Naive thymus-derived CD4-positive, alpha-beta T cell (primary cell): ENCODE results near the gene DNAJB8. TPM values are rescaled to one million over a fixed set of nuclear protein-coding genes. Genes with fewer than 3 reads are reported as not detected.
A peak's percentile ranks its signal among the peaks of the same experiment; 100 is the strongest.

Experiments used
- ATAC-seq: fragments of 150-1000 bp; cut with Tn5 transposase; 2 replicates; pipeline ENCODE4 v1.10.0; 2021; ENCODE audit warnings: mild to moderate bottlenecking, moderate library complexity
- CTCF ChIA-PET: fragments of 350-600 bp; sonication (Branson Sonifier 250); formaldehyde crosslinking; loops from one replicate; lab custom pipeline; 2021; ENCODE audit warnings: antibody characterized with exemption; lab: Charles Lee
- POLR2A ChIA-PET: fragments of 350-600 bp; sonication (Branson Sonifier 250); formaldehyde crosslinking; loops from one replicate; lab custom pipeline; 2021; ENCODE audit warnings: antibody characterized with exemption, inconsistent platforms; lab: Charles Lee
- DNase-seq, 9 donors: peaks; one replicate each; pipeline versions ENCODE4 v3.0.0 to v3.0.0-alpha.2; 2020 to 2022; ENCODE audit warnings: mixed read lengths in 1 of 9
- H3K27ac ChIP-seq: one replicate; pipeline ENCODE4 v1.7.0; 2013; ENCODE audit warnings: mild to moderate bottlenecking, low read depth, low read length, moderate library complexity
- H3K27me3 ChIP-seq, 2 donors: one replicate each; pipeline ENCODE4 v1.7.0; 2013; ENCODE audit warnings: low read length in 2 of 2, mild to moderate bottlenecking in 2 of 2, moderate library complexity in 2 of 2; ENCODE audit not compliant: control insufficient read depth in 2 of 2, insufficient read depth in 2 of 2
- H3K36me3 ChIP-seq, 3 experiments: 1 replicate in 2 of 3; 2 replicates in 1 of 3; pipeline ENCODE4 v1.7.0; 2013; ENCODE audit warnings: low read length in 3 of 3, mild to moderate bottlenecking in 3 of 3, moderate library complexity in 1 of 3; ENCODE audit not compliant: insufficient read depth in 3 of 3, control insufficient read depth in 2 of 3
- H3K4me1 ChIP-seq, 2 donors: one replicate each; pipeline ENCODE4 v1.7.0; 2013; ENCODE audit warnings: low read length in 2 of 2, mild to moderate bottlenecking in 2 of 2, moderate library complexity in 1 of 2; ENCODE audit not compliant: control insufficient read depth in 2 of 2, insufficient read depth in 2 of 2
- H3K4me3 ChIP-seq: 2 replicates; pipeline ENCODE4 v1.7.0; 2013; ENCODE audit warnings: mild to moderate bottlenecking, low read length
- H3K9me3 ChIP-seq, 3 experiments: 1 replicate in 2 of 3; 2 replicates in 1 of 3; pipeline ENCODE4 v1.7.0; 2013; ENCODE audit warnings: low read length in 3 of 3; ENCODE audit not compliant: control insufficient read depth in 2 of 3
- H3K27ac Mint-ChIP-seq, 9 donors: one replicate each; pipeline ENCODE4 v1.8.0; 2020 to 2022; ENCODE audit warnings: mixed read lengths in 9 of 9, mild to moderate bottlenecking in 8 of 9, moderate library complexity in 5 of 9, inconsistent platforms in 2 of 9
- H3K27me3 Mint-ChIP-seq, 5 donors: one replicate each; pipeline ENCODE4 v1.8.0; 2021 to 2022; ENCODE audit warnings: mixed read lengths in 5 of 5, mild to moderate bottlenecking in 1 of 5
- H3K36me3 Mint-ChIP-seq, 5 donors: one replicate each; pipeline ENCODE4 v1.8.0; 2020 to 2022; ENCODE audit warnings: mixed read lengths in 5 of 5, mild to moderate bottlenecking in 3 of 5, inconsistent platforms in 1 of 5
- H3K4me1 Mint-ChIP-seq, 7 donors: one replicate each; pipeline ENCODE4 v1.8.0; 2020 to 2022; ENCODE audit warnings: mixed read lengths in 7 of 7, mild to moderate bottlenecking in 3 of 7, inconsistent platforms in 1 of 7
- H3K4me3 Mint-ChIP-seq, 10 donors: one replicate each; pipeline ENCODE4 v1.8.0; 2020 to 2022; ENCODE audit warnings: mild to moderate bottlenecking in 10 of 10, mixed read lengths in 10 of 10, moderate library complexity in 6 of 10, inconsistent platforms in 2 of 10
- H3K9me3 Mint-ChIP-seq, 11 donors: one replicate each; pipeline ENCODE4 v1.8.0; 2020 to 2022; ENCODE audit warnings: mixed read lengths in 11 of 11, mild to moderate bottlenecking in 4 of 11, inconsistent platforms in 1 of 11, moderate library complexity in 1 of 11
- intact Hi-C, 2 donors: fragments of 100-400 bp; cut with micrococcal nuclease; formaldehyde crosslinking; loops; one replicate each; pipeline ENCODE4 v1.15.1; 2023
- polyA plus RNA-seq, 2 donors: library from polyadenylated mRNA; unstranded; fragments of 300-500 nt; fragmentation: Illumina TruSeq; gene quantifications; one replicate each; pipeline ENCODE4 v1.2.3, GENCODE V29; 2021
- total RNA-seq, 6 experiments: library from RNA in 5 of 6; stranded (reverse) in 5 of 6; gene quantifications; 1 replicate in 5 of 6; 2 replicates in 1 of 6; pipeline ENCODE4 v1.2.3 and lab custom pipeline; 2021 to 2026

The DNAJB8 gene
- total and polyA plus RNA-seq, 7 experiments from 2014 or later: not detected

GRCh38 chr3:128464702-128465101 lies 2.0 kb downstream of the DNAJB8 start:
- H3K4me1 Mint-ChIP-seq: peaks cover 3 to 15% (median 9%) of the 10 kb centered on the region in 7 donors
- peaks cover 0 to 3% (median 0%) of the 10 kb centered on the region in 5 donors for H3K36me3 Mint-ChIP-seq
- no peaks in the 10 kb centered on the region for H3K9me3 Mint-ChIP-seq
- Histone ChIP-seq H3K4me3 (no peak overlapping the region), H3K27me3 (no peaks in the 10 kb centered on the region), H3K4me1 (no peaks in the 10 kb centered on the region), H3K36me3 (no peaks in the 10 kb centered on the region), H3K9me3 (no peaks in the 10 kb centered on the region), H3K27ac (no peak overlapping the region)
- no peak for ATAC-seq
- intact Hi-C loops: loop anchor here in 1 of 2 donors (5.0 kb wide), 1 partner anchor 37 kb away; no protein-coding TSS in a partner anchor
- peaks cover 12 to 30% (median 18%) of the 10 kb centered on the region in 5 donors for H3K27me3 Mint-ChIP-seq
- CTCF ChIA-PET: no interaction called here
- no peak overlapping the region for H3K4me3 Mint-ChIP-seq
- no peak for DNase-seq
- H3K27ac Mint-ChIP-seq: peak overlapping the region in 1 of 9 donors; percentile 17
- POLR2A ChIA-PET: no interaction called here

- H3K27me3 ChIP-seq: no peaks in the 10 kb centered on the region
- no peaks in the 10 kb centered on the region for H3K4me1 ChIP-seq
- no peak overlapping the region for H3K27ac ChIP-seq
- no peak for DNase-seq
- Mint-ChIP-seq H3K4me3 (no peak overlapping the region), H3K27me3 (peaks cover 12 to 30% (median 18%) of the 10 kb centered on the region in 5 donors), H3K9me3 (no peaks in the 10 kb centered on the region), H3K36me3 (peaks cover 0 to 3% (median 0%) of the 10 kb centered on the region in 5 donors), H3K27ac (no peak overlapping the region), H3K4me1 (peaks cover 3 to 15% (median 9%) of the 10 kb centered on the region in 7 donors)
- no peak overlapping the region for H3K4me3 ChIP-seq
- CTCF ChIA-PET: no interaction called here
- no peaks in the 10 kb centered on the region for H3K9me3 ChIP-seq
- no peaks in the 10 kb centered on the region for H3K36me3 ChIP-seq
- intact Hi-C loops: no loop called here
- POLR2A ChIA-PET: no interaction called here
- no peak for ATAC-seq
Measured at GRCh38 chr3:128464188-128464587, 2.5 kb downstream of the DNAJB8 start.

- Histone ChIP-seq H3K9me3 (no peaks in the 10 kb centered on the region), H3K27ac (no peak overlapping the region), H3K36me3 (no peaks in the 10 kb centered on the region), H3K4me3 (no peak overlapping the region), H3K27me3 (no peaks in the 10 kb centered on the region), H3K4me1 (no peaks in the 10 kb centered on the region)
- Mint-ChIP-seq H3K4me1 (peaks cover 3 to 15% (median 9%) of the 10 kb centered on the region in 7 donors), H3K4me3 (no peak overlapping the region), H3K36me3 (peaks cover 0 to 3% (median 0%) of the 10 kb centered on the region in 5 donors), H3K9me3 (no peaks in the 10 kb centered on the region), H3K27me3 (peaks cover 12 to 30% (median 18%) of the 10 kb centered on the region in 5 donors), H3K27ac (no peak overlapping the region)
- no peak for DNase-seq
- POLR2A ChIA-PET: interaction anchor here (0.5 kb wide), 1 partner anchor 34 kb away, joined by 3 read pairs; no protein-coding TSS in a partner anchor
- intact Hi-C loops: no loop called here
- CTCF ChIA-PET: no interaction called here
- no peak for ATAC-seq
Measured at GRCh38 chr3:128463771-128464170, 2.9 kb downstream of the DNAJB8 start.

GRCh38 chr3:128463354-128463753 lies 3.3 kb downstream of the DNAJB8 start:
- no peak for DNase-seq
- ChIA-PET POLR2A (interaction anchor here (0.5 kb wide), 1 partner anchor 34 kb away, joined by 3 read pairs; no protein-coding TSS in a partner anchor), CTCF (no interaction called here)
- peaks cover 0 to 3% (median 0%) of the 10 kb centered on the region in 5 donors for H3K36me3 Mint-ChIP-seq
- Histone ChIP-seq H3K36me3 (no peaks in the 10 kb centered on the region), H3K9me3 (no peaks in the 10 kb centered on the region), H3K27ac (no peak overlapping the region), H3K27me3 (no peaks in the 10 kb centered on the region), H3K4me3 (no peak overlapping the region), H3K4me1 (no peaks in the 10 kb centered on the region)
- peaks cover 12 to 30% (median 18%) of the 10 kb centered on the region in 5 donors for H3K27me3 Mint-ChIP-seq
- peaks cover 3 to 15% (median 9%) of the 10 kb centered on the region in 7 donors for H3K4me1 Mint-ChIP-seq
- no peak overlapping the region for H3K4me3 Mint-ChIP-seq
- ATAC-seq: no peak
- intact Hi-C loops: no loop called here
- no peak overlapping the region for H3K27ac Mint-ChIP-seq
- no peaks in the 10 kb centered on the region for H3K9me3 Mint-ChIP-seq

- POLR2A ChIA-PET: interaction anchor here (0.5 kb wide), 1 partner anchor 35 kb away, joined by 3 read pairs; no protein-coding TSS in a partner anchor
- H3K4me1 Mint-ChIP-seq: peaks cover 3 to 15% (median 9%) of the 10 kb centered on the region in 7 donors
- DNase-seq: no peak
- Histone ChIP-seq H3K9me3 (no peaks in the 10 kb centered on the region), H3K27me3 (no peaks in the 10 kb centered on the region), H3K36me3 (no peaks in the 10 kb centered on the region), H3K4me1 (no peaks in the 10 kb centered on the region), H3K27ac (no peak overlapping the region), H3K4me3 (no peak overlapping the region)
- CTCF ChIA-PET: no interaction called here
- no peaks in the 10 kb centered on the region for H3K9me3 Mint-ChIP-seq
- intact Hi-C loops: no loop called here
- peaks cover 12 to 30% (median 18%) of the 10 kb centered on the region in 5 donors for H3K27me3 Mint-ChIP-seq
- H3K4me3 Mint-ChIP-seq: no peak overlapping the region
- peaks cover 0 to 3% (median 0%) of the 10 kb centered on the region in 5 donors for H3K36me3 Mint-ChIP-seq
- peak overlapping the region in 1 of 9 donors; percentile 28 for H3K27ac Mint-ChIP-seq
- ATAC-seq: no peak
Measured at GRCh38 chr3:128462931-128463330, 3.8 kb downstream of the DNAJB8 start.

- Mint-ChIP-seq H3K36me3 (peaks cover 0 to 3% (median 0%) of the 10 kb centered on the region in 5 donors), H3K27me3 (peaks cover 12 to 30% (median 18%) of the 10 kb centered on the region in 5 donors), H3K9me3 (no peaks in the 10 kb centered on the region), H3K4me1 (peaks cover 3 to 15% (median 8%) of the 10 kb centered on the region in 7 donors), H3K27ac (no peak overlapping the region), H3K4me3 (no peak overlapping the region)
- POLR2A ChIA-PET: no interaction called here
- Histone ChIP-seq H3K4me3 (no peak overlapping the region), H3K4me1 (no peaks in the 10 kb centered on the region), H3K36me3 (no peaks in the 10 kb centered on the region), H3K27me3 (no peaks in the 10 kb centered on the region), H3K27ac (no peak overlapping the region), H3K9me3 (no peaks in the 10 kb centered on the region)
- intact Hi-C loops: no loop called here
- CTCF ChIA-PET: no interaction called here
- DNase-seq (no peak), ATAC-seq (no peak)
Measured at GRCh38 chr3:128462341-128462910, 4.3 kb downstream of the DNAJB8 start.

GRCh38 chr3:128461731-128462130 lies 5.0 kb downstream of the DNAJB8 start:
- H3K9me3 Mint-ChIP-seq: no peaks in the 10 kb centered on the region
- no peak overlapping the region for H3K27ac ChIP-seq
- ATAC-seq (no peak), DNase-seq (no peak)
- H3K4me1 ChIP-seq: no peaks in the 10 kb centered on the region
- no peak overlapping the region for H3K4me3 Mint-ChIP-seq
- H3K36me3 ChIP-seq: no peaks in the 10 kb centered on the region
- H3K9me3 ChIP-seq: no peaks in the 10 kb centered on the region
- peaks cover 0 to 3% (median 0%) of the 10 kb centered on the region in 5 donors for H3K36me3 Mint-ChIP-seq
- peaks cover 0 to 8% (median under 1%) of the 10 kb centered on the region in 7 donors for H3K4me1 Mint-ChIP-seq
- no peaks in the 10 kb centered on the region for H3K27me3 ChIP-seq
- H3K27ac Mint-ChIP-seq: no peak overlapping the region
- POLR2A ChIA-PET: no interaction called here
- CTCF ChIA-PET: no interaction called here
- no peak overlapping the region for H3K4me3 ChIP-seq
- H3K27me3 Mint-ChIP-seq: peaks cover 8 to 23% (median 14%) of the 10 kb centered on the region in 5 donors
- intact Hi-C loops: no loop called here
